ENCODE data around the gene KRT86.

The KRT86 gene

GRCh38 chr12:52280319-52280795, 5.9 kb downstream of the KRT86 start:
- no peaks in the 10 kb centered on the region for H3K9me3 ChIP-seq (ENCODE audit: low read length)
- no peaks in the 10 kb centered on the region for H3K79me2 ChIP-seq (ENCODE audit: insufficient read depth, low read length)
- no peak overlapping the region for H2AFZ ChIP-seq (ENCODE audit: low read length)
- H3K4me3 ChIP-seq (ENCODE audit: low read depth, low read length, poor library complexity, severe bottlenecking) = no peak overlapping the region
- no peaks in the 10 kb centered on the region for H4K20me1 ChIP-seq (ENCODE audit: insufficient read depth, low read length)
- H3K4me2 ChIP-seq (ENCODE audit: low read length) = no peak overlapping the region
- H3F3A ChIP-seq (ENCODE audit: insufficient read depth, low read length) = no peaks in the 10 kb centered on the region
- TF ChIP-seq EZH2 (IDR thresholded peaks at IDR 0.05; ENCODE audit: borderline replicate concordance, low read length) = no peak
- TF ChIP-seq, protein P1, sequence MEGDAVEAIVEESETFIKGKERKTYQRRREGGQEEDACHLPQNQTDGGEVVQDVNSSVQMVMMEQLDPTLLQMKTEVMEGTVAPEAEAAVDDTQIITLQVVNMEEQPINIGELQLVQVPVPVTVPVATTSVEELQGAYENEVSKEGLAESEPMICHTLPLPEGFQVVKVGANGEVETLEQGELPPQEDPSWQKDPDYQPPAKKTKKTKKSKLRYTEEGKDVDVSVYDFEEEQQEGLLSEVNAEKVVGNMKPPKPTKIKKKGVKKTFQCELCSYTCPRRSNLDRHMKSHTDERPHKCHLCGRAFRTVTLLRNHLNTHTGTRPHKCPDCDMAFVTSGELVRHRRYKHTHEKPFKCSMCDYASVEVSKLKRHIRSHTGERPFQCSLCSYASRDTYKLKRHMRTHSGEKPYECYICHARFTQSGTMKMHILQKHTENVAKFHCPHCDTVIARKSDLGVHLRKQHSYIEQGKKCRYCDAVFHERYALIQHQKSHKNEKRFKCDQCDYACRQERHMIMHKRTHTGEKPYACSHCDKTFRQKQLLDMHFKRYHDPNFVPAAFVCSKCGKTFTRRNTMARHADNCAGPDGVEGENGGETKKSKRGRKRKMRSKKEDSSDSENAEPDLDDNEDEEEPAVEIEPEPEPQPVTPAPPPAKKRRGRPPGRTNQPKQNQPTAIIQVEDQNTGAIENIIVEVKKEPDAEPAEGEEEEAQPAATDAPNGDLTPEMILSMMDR (IDR thresholded peaks at IDR 0.05; ENCODE audit: low read length) = no peak
- H3K27ac ChIP-seq (ENCODE audit: low read depth, low read length, poor library complexity, severe bottlenecking) = no peak overlapping the region
- no peaks in the 10 kb centered on the region for H3K36me3 ChIP-seq (ENCODE audit: insufficient read depth, low read length)
- H3K9me2 ChIP-seq (ENCODE audit: low read depth, low read length) = no peaks in the 10 kb centered on the region
- H3K9ac ChIP-seq (ENCODE audit: low read length) = no peak overlapping the region
- H3K27me3 ChIP-seq (ENCODE audit: insufficient read depth, low read length) = peaks cover 9% of the 10 kb centered on the region; the same call in 1 of the 2 replicates
- no peaks in the 10 kb centered on the region for H3K4me1 ChIP-seq (ENCODE audit: insufficient read depth, low read length, severe bottlenecking)

DNA sequence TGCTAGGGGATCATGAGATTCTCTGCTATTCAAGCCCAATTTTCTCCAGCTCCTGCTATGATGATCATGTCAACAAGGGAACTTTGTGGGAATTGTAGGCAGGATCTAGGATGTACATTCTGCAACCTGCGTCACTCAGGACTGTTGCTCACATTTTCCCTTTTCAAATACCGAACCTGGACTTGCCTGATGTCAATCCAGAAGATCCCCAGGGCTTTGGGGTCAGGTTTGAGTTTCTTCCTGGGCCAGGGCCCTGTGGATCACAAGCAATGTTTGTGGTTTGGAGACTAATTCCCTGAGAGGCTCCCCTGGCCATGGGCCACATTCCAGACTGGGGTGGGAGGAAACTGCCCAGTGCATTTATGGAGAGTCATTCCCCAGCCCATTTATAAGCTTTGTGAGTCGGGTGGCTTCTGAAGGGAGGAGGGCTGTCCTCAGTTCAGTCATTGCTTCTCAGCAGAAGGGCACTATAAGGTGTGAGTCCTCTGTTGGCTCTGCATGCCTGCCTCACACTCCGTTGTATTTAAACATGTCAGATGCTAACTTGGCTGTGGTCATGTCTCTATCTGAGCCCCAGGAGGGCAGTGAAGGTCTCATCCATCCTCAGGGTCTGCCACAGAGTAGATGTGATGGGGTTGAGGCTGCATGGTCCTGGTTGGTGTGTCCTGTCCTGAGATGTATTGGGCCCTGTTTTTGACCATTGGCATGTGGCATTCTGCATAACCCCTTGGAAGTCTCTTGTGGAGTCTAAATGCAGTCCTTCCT, 6.5 kb downstream of the KRT86 start:
- H3K9me3 ChIP-seq (ENCODE audit: low read length) = no peaks in the 10 kb centered on the region
- H3K4me3 ChIP-seq (ENCODE audit: low read depth, low read length, poor library complexity, severe bottlenecking) = no peak overlapping the region
- no peak overlapping the region for H3K27ac ChIP-seq (ENCODE audit: low read depth, low read length, poor library complexity, severe bottlenecking)
- no peak overlapping the region for H3K9ac ChIP-seq (ENCODE audit: low read length)
- H4K20me1 ChIP-seq (ENCODE audit: insufficient read depth, low read length) = no peaks in the 10 kb centered on the region
- no peaks in the 10 kb centered on the region for H3K36me3 ChIP-seq (ENCODE audit: insufficient read depth, low read length)
- no peaks in the 10 kb centered on the region for H3K4me1 ChIP-seq (ENCODE audit: insufficient read depth, low read length, severe bottlenecking)
- no peaks in the 10 kb centered on the region for H3K9me2 ChIP-seq (ENCODE audit: low read depth, low read length)
- peaks cover 9% of the 10 kb centered on the region; the same call in 1 of the 2 replicates for H3K27me3 ChIP-seq (ENCODE audit: insufficient read depth, low read length)
- TF ChIP-seq, protein P1 (IDR thresholded peaks at IDR 0.05; ENCODE audit: low read length) = no peak
- TF ChIP-seq EZH2 (IDR thresholded peaks at IDR 0.05; ENCODE audit: borderline replicate concordance, low read length) = no peak
- no peaks in the 10 kb centered on the region for H3K79me2 ChIP-seq (ENCODE audit: insufficient read depth, low read length)
- no peak overlapping the region for H2AFZ ChIP-seq (ENCODE audit: low read length)
- no peaks in the 10 kb centered on the region for H3F3A ChIP-seq (ENCODE audit: insufficient read depth, low read length)
- H3K4me2 ChIP-seq (ENCODE audit: low read length) = no peak overlapping the region

GRCh38 chr12:52284562-52285171, 10.2 kb downstream of the KRT86 start:
- Histone ChIP-seq H3K4me3 (ENCODE audit: low read depth, low read length, poor library complexity, severe bottlenecking) (no peak overlapping the region), H3K27me3 (ENCODE audit: insufficient read depth, low read length) (no peaks in the 10 kb centered on the region; the same call in 1 of the 2 replicates), H4K20me1 (ENCODE audit: insufficient read depth, low read length) (no peaks in the 10 kb centered on the region), H3K9ac (ENCODE audit: low read length) (no peak overlapping the region), H3K27ac (ENCODE audit: low read depth, low read length, poor library complexity, severe bottlenecking) (no peak overlapping the region), H3K4me2 (ENCODE audit: low read length) (no peak overlapping the region), H3K9me3 (ENCODE audit: low read length) (no peaks in the 10 kb centered on the region), H3K4me1 (ENCODE audit: insufficient read depth, low read length, severe bottlenecking) (no peaks in the 10 kb centered on the region), H3F3A (ENCODE audit: insufficient read depth, low read length) (no peaks in the 10 kb centered on the region), H2AFZ (ENCODE audit: low read length) (no peak overlapping the region), H3K36me3 (ENCODE audit: insufficient read depth, low read length) (no peaks in the 10 kb centered on the region), H3K79me2 (ENCODE audit: insufficient read depth, low read length) (no peaks in the 10 kb centered on the region), H3K9me2 (ENCODE audit: low read depth, low read length) (no peaks in the 10 kb centered on the region)
- TF ChIP-seq, protein P1 (IDR thresholded peaks at IDR 0.05; ENCODE audit: low read length) = no peak
- no peak for TF ChIP-seq EZH2 (IDR thresholded peaks at IDR 0.05; ENCODE audit: borderline replicate concordance, low read length)

Measured in OCI-LY1 (cell line).